HG02884 (cell line): ENCODE measurements around the gene SMAP2.

Experiments
- ATAC-seq: cut with Tn5 transposase; IDR thresholded peaks from one replicate; pipeline ENCODE4 v1.9.1; 2021; ENCODE audit warnings: mild to moderate bottlenecking, moderate library complexity; ENCODE audit not compliant: unreplicated experiment

The SMAP2 gene

GRCh38 chr1:40462956-40463590, 89.5 kb downstream of the SMAP2 start:
- ATAC-seq, result no peak

GRCh38 chr1:40469327-40469726, 95.8 kb downstream of the SMAP2 start:
- no peak for ATAC-seq
